ENCODE measurements around the gene NAPG. TPM values are rescaled to one million over a fixed set of nuclear protein-coding genes. Genes with fewer than 3 reads are reported as not detected.

The NAPG gene
- total and polyA plus RNA-seq, 2 donors (not counting 3 experiments of a cell fraction or from before 2014, with no cell fraction given): 10.8 to 34.1 TPM

DNA sequence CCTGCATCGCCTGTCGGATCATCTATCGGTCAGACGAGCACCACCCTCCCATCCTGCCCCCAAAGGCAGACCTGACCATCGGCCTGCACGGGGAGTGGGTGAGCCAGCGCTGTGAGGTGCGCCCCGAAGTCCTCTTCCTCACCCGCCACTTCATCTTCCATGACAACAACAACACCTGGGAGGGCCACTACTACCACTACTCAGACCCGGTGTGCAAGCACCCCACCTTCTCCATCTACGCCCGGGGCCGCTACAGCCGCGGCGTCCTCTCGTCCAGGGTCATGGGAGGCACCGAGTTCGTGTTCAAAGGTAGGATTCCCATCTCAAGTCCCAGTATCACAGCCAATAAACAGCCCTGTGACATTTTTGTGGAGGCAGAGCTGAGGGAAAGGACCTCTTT is 40.4 kb upstream of the NAPG start:
- ChIA-PET CTCF (no interaction called here), POLR2A (no interaction called here)
- no peak overlapping the region for H3K4me2 ChIP-seq (ENCODE audit: insufficient read depth, low read length)
- no peak overlapping the region for H3K4me3 ChIP-seq (replicated peaks in 1 of 3; ENCODE audit: insufficient read depth in 1 of 3, low read depth in 1 of 3, low read length in 3 of 3)
- no peaks in the 10 kb centered on the region for H3K79me2 ChIP-seq (ENCODE audit: control insufficient read depth, insufficient read depth, low read length)
- no peak overlapping the region for H3K9ac ChIP-seq (replicated peaks; ENCODE audit: extremely low read depth, insufficient read depth, low read length)
- no peaks in the 10 kb centered on the region for H3K4me1 ChIP-seq (ENCODE audit: control insufficient read depth, extremely low read depth, insufficient read depth, low read length)
- BruUV-seq (replicated peaks): no TSS peak
- DNase-seq (ENCODE audit: low read depth, low spot score) (no peak), FAIRE-seq (no peak)
- no peak overlapping the region for H2AFZ ChIP-seq (ENCODE audit: low read depth, low read length)
- no peaks in the 10 kb centered on the region for H3K9me3 ChIP-seq (replicated peaks; ENCODE audit: control insufficient read depth, insufficient read depth, low read length)
- H3K27ac ChIP-seq (ENCODE audit: insufficient read depth, low read depth, low read length): no peak overlapping the region
- no peak for TF ChIP-seq MYC (IDR thresholded peaks at IDR 0.05; ENCODE audit: low read depth, low read length)
- TF ChIP-seq, protein P1, sequence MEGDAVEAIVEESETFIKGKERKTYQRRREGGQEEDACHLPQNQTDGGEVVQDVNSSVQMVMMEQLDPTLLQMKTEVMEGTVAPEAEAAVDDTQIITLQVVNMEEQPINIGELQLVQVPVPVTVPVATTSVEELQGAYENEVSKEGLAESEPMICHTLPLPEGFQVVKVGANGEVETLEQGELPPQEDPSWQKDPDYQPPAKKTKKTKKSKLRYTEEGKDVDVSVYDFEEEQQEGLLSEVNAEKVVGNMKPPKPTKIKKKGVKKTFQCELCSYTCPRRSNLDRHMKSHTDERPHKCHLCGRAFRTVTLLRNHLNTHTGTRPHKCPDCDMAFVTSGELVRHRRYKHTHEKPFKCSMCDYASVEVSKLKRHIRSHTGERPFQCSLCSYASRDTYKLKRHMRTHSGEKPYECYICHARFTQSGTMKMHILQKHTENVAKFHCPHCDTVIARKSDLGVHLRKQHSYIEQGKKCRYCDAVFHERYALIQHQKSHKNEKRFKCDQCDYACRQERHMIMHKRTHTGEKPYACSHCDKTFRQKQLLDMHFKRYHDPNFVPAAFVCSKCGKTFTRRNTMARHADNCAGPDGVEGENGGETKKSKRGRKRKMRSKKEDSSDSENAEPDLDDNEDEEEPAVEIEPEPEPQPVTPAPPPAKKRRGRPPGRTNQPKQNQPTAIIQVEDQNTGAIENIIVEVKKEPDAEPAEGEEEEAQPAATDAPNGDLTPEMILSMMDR (IDR thresholded peaks at IDR 0.05; ENCODE audit: extremely low read depth in 1 of 2, insufficient read depth in 1 of 2, low read depth in 1 of 2, low read length in 2 of 2): no peak
- no peak for TF ChIP-seq JUN (IDR thresholded peaks at IDR 0.05; ENCODE audit: borderline replicate concordance, insufficient read depth, insufficient read length, low read depth)
- TF ChIP-seq FOS (IDR thresholded peaks at IDR 0.05; ENCODE audit: borderline replicate concordance, insufficient read depth, low read length): no peak
- no peak for TF ChIP-seq POLR2AphosphoS5 (IDR thresholded peaks at IDR 0.05; ENCODE audit: insufficient read depth, low read depth, low read length)
- TF ChIP-seq EZH2 (IDR thresholded peaks at IDR 0.05; ENCODE audit: borderline replicate concordance, low read depth, low read length, severe bottlenecking): no peak
- TF ChIP-seq POLR2A (IDR thresholded peaks at IDR 0.05; ENCODE audit: low read depth, low read length): no peak
- TF ChIP-seq, protein P2, sequence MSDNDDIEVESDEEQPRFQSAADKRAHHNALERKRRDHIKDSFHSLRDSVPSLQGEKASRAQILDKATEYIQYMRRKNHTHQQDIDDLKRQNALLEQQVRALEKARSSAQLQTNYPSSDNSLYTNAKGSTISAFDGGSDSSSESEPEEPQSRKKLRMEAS (IDR thresholded peaks at IDR 0.05; ENCODE audit: insufficient read depth, insufficient read length): no peak
- TF ChIP-seq GATA2 (IDR thresholded peaks at IDR 0.05; ENCODE audit: insufficient read depth, insufficient read length, low read depth, low read length): no peak
- no peaks in the 10 kb centered on the region for H4K20me1 ChIP-seq (replicated peaks; ENCODE audit: control insufficient read depth, extremely low read depth, insufficient read depth, low read length)
- intact Hi-C loops (cut with micrococcal nuclease): no loop called here
- dilution Hi-C loops (cut with MboI; ENCODE audit: extremely low pct_ligation_motif_present, low sequenced_read_pairs): no loop called here
- H3K9me1 ChIP-seq (replicated peaks; ENCODE audit: control insufficient read depth, extremely low read depth, insufficient read depth, low read length): no peaks in the 10 kb centered on the region
- peaks cover 0 to 2% of the 10 kb centered on the region in 2 experiments for H3K27me3 ChIP-seq (ENCODE audit: control insufficient read depth in 2 of 2, insufficient read depth in 2 of 2, low read length in 2 of 2)
- no peaks in the 10 kb centered on the region for H3K36me3 ChIP-seq (ENCODE audit: control insufficient read depth in 2 of 2, extremely low read depth in 1 of 2, insufficient read depth in 2 of 2, low read length in 2 of 2)
